Astrocyte (in vitro differentiated cells and primary cell): ENCODE data around the gene SHB. TPM values are rescaled to one million over a fixed set of nuclear protein-coding genes. Genes with fewer than 3 reads are reported as not detected.

Experiments
- DNase-seq: peaks from one replicate; pipeline ENCODE4 v3.0.0-alpha.2; 2010; ENCODE audit warnings: low read depth
- FAIRE-seq: peaks from 2 replicates; lab custom pipeline; 2011; peaks lifted over from hg19 to GRCh38; lab: Jason Lieb, UNC
- H2AFZ ChIP-seq: 2 replicates; pipeline ENCODE4 v1.6.0; 2012; ENCODE audit warnings: low read depth, low read length, inconsistent platforms
- H3K27ac ChIP-seq: 2 replicates; pipeline ENCODE4 v1.5.1; 2011; ENCODE audit warnings: low read depth, low read length, inconsistent platforms
- H3K27me3 ChIP-seq: 2 replicates; pipeline ENCODE4 v1.6.0; 2011; ENCODE audit warnings: low read length, inconsistent platforms; ENCODE audit not compliant: insufficient read depth
- H3K36me3 ChIP-seq: 2 replicates; pipeline ENCODE4 v1.5.1; 2011; ENCODE audit warnings: low read length, inconsistent platforms; ENCODE audit not compliant: insufficient read depth
- H3K4me1 ChIP-seq: 2 replicates; pipeline ENCODE4 v1.5.1; 2011; ENCODE audit warnings: low read length, inconsistent platforms; ENCODE audit not compliant: insufficient read depth
- H3K4me2 ChIP-seq: 2 replicates; pipeline ENCODE4 v1.6.0; 2012; ENCODE audit warnings: low read length, inconsistent platforms
- H3K4me3 ChIP-seq: 2 replicates; pipeline ENCODE4 v1.5.1; 2011; ENCODE audit warnings: low read depth, mild to moderate bottlenecking, low read length, inconsistent platforms; ENCODE audit not compliant: insufficient read depth
- H3K79me2 ChIP-seq: 2 replicates; pipeline ENCODE4 v1.6.0; 2012; ENCODE audit warnings: mild to moderate bottlenecking, low read length, inconsistent platforms; ENCODE audit not compliant: insufficient read depth
- H3K9ac ChIP-seq: 2 replicates; pipeline ENCODE4 v1.6.0; 2012; ENCODE audit warnings: mild to moderate bottlenecking, low read length, inconsistent platforms
- H3K9me3 ChIP-seq: 2 replicates; pipeline ENCODE4 v1.5.1; 2012; ENCODE audit warnings: low read depth, mild to moderate bottlenecking, low read length, inconsistent platforms; ENCODE audit not compliant: insufficient read depth
- H4K20me1 ChIP-seq: 2 replicates; pipeline ENCODE4 v1.6.0; 2012; ENCODE audit warnings: low read length, inconsistent platforms; ENCODE audit not compliant: insufficient read depth
- H3K27ac Mint-ChIP-seq: one replicate; pipeline ENCODE4 v1.8.0; 2021; ENCODE audit warnings: mild to moderate bottlenecking, mixed read lengths; ENCODE audit not compliant: unreplicated experiment
- H3K27me3 Mint-ChIP-seq: one replicate; pipeline ENCODE4 v1.8.0; 2021; ENCODE audit warnings: low read depth, mixed read lengths; ENCODE audit not compliant: unreplicated experiment
- H3K36me3 Mint-ChIP-seq: one replicate; pipeline ENCODE4 v1.8.0; 2021; ENCODE audit warnings: low read depth, mixed read lengths; ENCODE audit not compliant: unreplicated experiment
- H3K4me1 Mint-ChIP-seq: one replicate; pipeline ENCODE4 v1.8.0; 2021; ENCODE audit warnings: low read depth, mixed read lengths; ENCODE audit not compliant: unreplicated experiment
- H3K4me3 Mint-ChIP-seq: one replicate; pipeline ENCODE4 v1.8.0; 2021; ENCODE audit warnings: mild to moderate bottlenecking, moderate library complexity, mixed read lengths; ENCODE audit not compliant: unreplicated experiment
- H3K9me3 Mint-ChIP-seq: one replicate; pipeline ENCODE4 v1.8.0; 2021; ENCODE audit warnings: mild to moderate bottlenecking, mixed read lengths; ENCODE audit not compliant: unreplicated experiment
- CTCF ChIP-seq: IDR thresholded peaks from 2 replicates; pipeline ENCODE4 v1.5.1; 2011; ENCODE audit warnings: low read depth, mild to moderate bottlenecking, inconsistent platforms, low read length, moderate library complexity; ENCODE audit not compliant: insufficient read depth
- EZH2 ChIP-seq: IDR thresholded peaks from 2 replicates; pipeline ENCODE4 v1.6.1; 2012; ENCODE audit warnings: mild to moderate bottlenecking, low read length, inconsistent platforms; ENCODE audit not compliant: insufficient read depth
- total RNA-seq: library from RNA; stranded (reverse); gene quantifications from 2 replicates; pipeline ENCODE4 v1.2.1, GENCODE V29; 2021

Gene SHB
- total RNA-seq, 1 donor from 2014 or later, result 53.4 TPM

DNA sequence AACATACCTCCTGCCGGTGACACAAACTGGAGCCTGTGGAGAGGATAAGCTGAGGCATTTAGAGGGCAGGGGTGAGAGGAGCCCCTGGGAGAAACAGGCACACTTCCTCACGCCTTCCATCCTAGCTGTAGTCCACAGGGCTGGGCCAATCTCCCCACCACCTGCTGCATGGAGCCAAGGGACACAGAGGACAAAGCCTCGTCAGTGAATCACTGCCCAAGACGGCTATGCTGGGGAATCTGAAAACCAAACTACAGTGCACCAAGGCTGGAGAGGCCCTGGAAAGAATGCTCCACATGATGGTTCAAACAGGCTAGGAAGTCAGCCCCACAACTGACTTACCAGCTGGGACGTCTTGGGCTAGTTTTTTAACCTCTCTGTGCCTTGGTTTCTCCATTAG is 57.0 kb downstream of the SHB start:
- Mint-ChIP-seq H3K27ac (no peak overlapping the region), H3K36me3 (peaks cover 26% of the 10 kb centered on the region), H3K4me1 (peaks cover 62% of the 10 kb centered on the region), H3K4me3 (no peak overlapping the region), H3K27me3 (no peaks in the 10 kb centered on the region), H3K9me3 (peaks cover 3% of the 10 kb centered on the region)
- Histone ChIP-seq H3K4me3 (no peak overlapping the region), H4K20me1 (peaks cover 14% of the 10 kb centered on the region), H3K27me3 (no peaks in the 10 kb centered on the region), H3K9me3 (no peaks in the 10 kb centered on the region), H3K4me2 (no peak overlapping the region), H3K9ac (no peak overlapping the region), H3K79me2 (peaks cover 93% of the 10 kb centered on the region), H3K36me3 (peaks cover 5% of the 10 kb centered on the region), H3K4me1 (peaks cover 67% of the 10 kb centered on the region), H2AFZ (no peak overlapping the region), H3K27ac (no peak overlapping the region)
- FAIRE-seq, result no peak
- no peak for TF ChIP-seq CTCF
- no peak for TF ChIP-seq EZH2
- no peak for DNase-seq

DNA sequence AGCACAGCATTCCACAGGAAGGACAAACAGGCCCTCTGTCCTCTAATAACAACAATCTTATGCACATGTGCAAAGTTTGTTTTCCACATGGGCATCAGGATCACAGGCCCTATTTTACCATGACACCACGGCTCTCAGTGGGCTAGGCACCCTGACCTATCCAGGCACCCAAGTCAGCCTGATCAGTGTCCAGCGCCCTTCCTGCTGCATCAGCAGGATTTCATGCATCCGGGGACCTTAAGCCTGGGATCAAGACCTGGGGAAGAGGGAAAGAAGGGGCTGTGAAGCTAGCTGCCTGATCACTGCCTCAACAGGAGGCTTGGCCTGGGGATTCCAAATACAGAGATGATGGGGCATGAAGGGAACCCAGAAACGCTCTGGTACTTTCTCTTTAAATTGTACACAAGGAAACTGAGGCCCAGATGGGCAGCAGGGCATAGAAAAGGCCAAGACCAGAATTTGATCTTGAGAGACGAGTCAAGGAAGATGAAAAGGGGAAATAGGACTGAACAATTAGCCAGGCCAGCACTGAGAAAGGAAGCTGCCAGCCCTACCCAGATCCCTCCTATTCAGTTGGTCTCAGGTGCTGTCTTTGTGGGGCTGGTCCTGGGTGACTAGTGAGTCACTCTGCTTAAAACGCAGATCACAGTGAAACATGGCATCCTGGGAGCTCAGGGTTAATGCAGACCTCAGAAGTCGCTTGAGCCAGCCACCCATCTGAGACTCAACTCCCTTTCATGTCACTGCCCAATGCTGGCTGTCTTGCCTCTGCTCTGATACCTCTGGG is 57.9 kb downstream of the SHB start:
- no peak overlapping the region for H3K4me3 ChIP-seq
- H3K9me3 ChIP-seq, result no peaks in the 10 kb centered on the region
- no peak overlapping the region for H3K4me2 ChIP-seq
- no peak for DNase-seq
- peaks cover 26% of the 10 kb centered on the region for H3K36me3 Mint-ChIP-seq
- peaks cover 59% of the 10 kb centered on the region for H3K4me1 Mint-ChIP-seq
- FAIRE-seq, result no peak
- H3K4me3 Mint-ChIP-seq, result no peak overlapping the region
- H3K4me1 ChIP-seq, result peaks cover 63% of the 10 kb centered on the region
- no peaks in the 10 kb centered on the region for H3K27me3 Mint-ChIP-seq
- TF ChIP-seq CTCF, result no peak
- TF ChIP-seq EZH2, result no peak
- peaks cover 3% of the 10 kb centered on the region for H3K9me3 Mint-ChIP-seq
- H3K79me2 ChIP-seq, result peaks cover 97% of the 10 kb centered on the region
- peak overlapping the region; percentile 60 for H3K27ac Mint-ChIP-seq
- H4K20me1 ChIP-seq, result peaks cover 21% of the 10 kb centered on the region
- H3K36me3 ChIP-seq, result peaks cover 5% of the 10 kb centered on the region
- no peak overlapping the region for H2AFZ ChIP-seq
- H3K27ac ChIP-seq, result no peak overlapping the region
- H3K9ac ChIP-seq, result no peak overlapping the region
- no peaks in the 10 kb centered on the region for H3K27me3 ChIP-seq

GRCh38 chr9:38009990-38010389 is 59.0 kb downstream of the SHB start:
- H3K9ac ChIP-seq, result no peak overlapping the region
- H3K9me3 Mint-ChIP-seq, result no peaks in the 10 kb centered on the region

More at GRCh38 chr9:38009990-38010389, 59.0 kb downstream of the SHB start:
- Mint-ChIP-seq H3K27me3 (no peaks in the 10 kb centered on the region), H3K36me3 (peaks cover 23% of the 10 kb centered on the region), H3K27ac (peak overlapping the region; percentile 47), H3K4me3 (no peak overlapping the region), H3K4me1 (peaks cover 53% of the 10 kb centered on the region)
- H3K27ac ChIP-seq, result peak overlapping the region; percentile 95
- no peak for TF ChIP-seq EZH2
- no peak for TF ChIP-seq CTCF
- peaks cover 1% of the 10 kb centered on the region for H3K36me3 ChIP-seq
- no peak for DNase-seq
- H3K79me2 ChIP-seq, result peaks cover 97% of the 10 kb centered on the region
- no peak overlapping the region for H3K4me3 ChIP-seq
- no peak for FAIRE-seq
- H3K27me3 ChIP-seq, result no peaks in the 10 kb centered on the region
- H4K20me1 ChIP-seq, result peaks cover 30% of the 10 kb centered on the region
- peaks cover 58% of the 10 kb centered on the region for H3K4me1 ChIP-seq
- H3K9me3 ChIP-seq, result no peaks in the 10 kb centered on the region
- H2AFZ ChIP-seq, result no peak overlapping the region
- no peak overlapping the region for H3K4me2 ChIP-seq
